HT1080 (cell line): ENCODE data around the gene TBL1X. TPM values are rescaled to one million over a fixed set of nuclear protein-coding genes. Genes with fewer than 3 reads are reported as not detected.

ENCODE experiments used
- DNase-seq: peaks from one replicate; pipeline ENCODE4 v3.0.0-alpha.2; 2015; ENCODE audit warnings: low read depth
- total RNA-seq: library from RNA; depleted of rRNA; stranded (reverse); fragments of >200 nt; shearing (Covaris generic); gene quantifications from 2 replicates; pipeline ENCODE4 v1.2.3, GENCODE V29; 2014

The TBL1X gene
- total RNA-seq, 1 experiment from 2014 or later: 33.5 TPM

GRCh38 chrX:9533611-9534010 is 68.8 kb downstream of the TBL1X start:
- DNase-seq: no peak

- peak; percentile 17 for DNase-seq
These were observed 69.8 kb downstream of the TBL1X start for GRCh38 chrX:9534686-9535085.

- peak; percentile 1 for DNase-seq
These were observed 70.2 kb downstream of the TBL1X start for GRCh38 chrX:9535101-9535500.

GRCh38 chrX:9536156-9536555 is 71.3 kb downstream of the TBL1X start:
- peak; percentile 44 for DNase-seq

GRCh38 chrX:9537781-9538180 is 72.9 kb downstream of the TBL1X start:
- DNase-seq: no peak

GRCh38 chrX:9538544-9539045 is 73.7 kb downstream of the TBL1X start:
- DNase-seq: no peak

GRCh38 chrX:9539605-9540387 is 74.9 kb downstream of the TBL1X start:
- no peak for DNase-seq

- no peak for DNase-seq
These were observed 77.4 kb downstream of the TBL1X start for GRCh38 chrX:9542106-9542760.

GRCh38 chrX:9542761-9543111 is 77.9 kb downstream of the TBL1X start:
- DNase-seq: no peak

- no peak for DNase-seq
These were observed 90.5 kb downstream of the TBL1X start for GRCh38 chrX:9555354-9555753.

GRCh38 chrX:9557091-9557490 is 92.2 kb downstream of the TBL1X start:
- no peak for DNase-seq

- DNase-seq: no peak
These were observed 92.7 kb downstream of the TBL1X start for GRCh38 chrX:9557521-9557920.

GRCh38 chrX:9558615-9559014 is 93.8 kb downstream of the TBL1X start:
- no peak for DNase-seq

- no peak for DNase-seq
These were observed 95.4 kb downstream of the TBL1X start for GRCh38 chrX:9560219-9560618.

GRCh38 chrX:9561199-9561598 is 96.3 kb downstream of the TBL1X start:
- no peak for DNase-seq

- peak; percentile 76 for DNase-seq
These were observed 98.0 kb downstream of the TBL1X start for GRCh38 chrX:9562851-9563250.

- DNase-seq: peak; percentile 87
These were observed 101.3 kb downstream of the TBL1X start for GRCh38 chrX:9566150-9566621.

- peak; percentile 8 for DNase-seq
These were observed 105.0 kb downstream of the TBL1X start for GRCh38 chrX:9569876-9570301.

GRCh38 chrX:9573282-9574106 is 108.6 kb downstream of the TBL1X start:
- no peak for DNase-seq

GRCh38 chrX:9576059-9576458 is 111.2 kb downstream of the TBL1X start:
- DNase-seq: no peak

- no peak for DNase-seq
These were observed 112.7 kb downstream of the TBL1X start for GRCh38 chrX:9577555-9577954.
